Caki2 (cell line): ENCODE measurements around the gene CAVIN2. TPM values are rescaled to one million over a fixed set of nuclear protein-coding genes. Genes with fewer than 3 reads are reported as not detected.

ENCODE experiments used
- DNase-seq: peaks from one replicate; pipeline ENCODE4 v3.0.0-alpha.2; 2015; ENCODE audit warnings: low read depth
- in situ Hi-C: cut with HindIII; loops from 2 replicates; pipeline ENCODE4 v1.10.0; 2016; ENCODE audit warnings: low sequenced_read_pairs, low pct_unique_long_range_greater_than_20kb, mixed read lengths
- total RNA-seq: library from RNA; depleted of rRNA; stranded (reverse); fragments of >200 nt; shearing (Covaris generic); gene quantifications from 2 replicates; pipeline ENCODE4 v1.2.3, GENCODE V29; 2014; ENCODE audit warnings: low replicate concordance

CAVIN2 gene
- total RNA-seq, 1 experiment from 2014 or later, result 0.84 TPM

DNA sequence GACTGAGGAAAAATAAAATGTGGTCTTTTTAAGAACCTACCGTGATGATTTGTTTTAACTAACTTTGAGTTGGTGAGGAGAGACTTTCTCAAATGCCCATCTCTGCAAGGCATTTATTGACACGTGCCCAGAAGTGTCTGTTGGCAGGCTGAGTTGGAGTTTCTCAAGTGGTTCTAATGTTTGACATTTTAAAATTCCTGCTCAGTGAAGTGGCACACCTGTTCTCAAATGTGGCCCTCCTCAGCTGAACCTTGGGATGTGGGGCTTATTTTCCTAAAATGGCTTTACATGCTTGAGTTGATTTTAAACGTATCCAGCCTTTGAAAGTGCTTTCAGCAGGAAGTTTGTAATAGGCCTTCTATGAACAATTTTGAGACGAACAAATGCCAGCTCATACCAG is 876 bp upstream of the CAVIN2 start:
- in situ Hi-C loops, result no loop called here
- no peak for DNase-seq

DNA sequence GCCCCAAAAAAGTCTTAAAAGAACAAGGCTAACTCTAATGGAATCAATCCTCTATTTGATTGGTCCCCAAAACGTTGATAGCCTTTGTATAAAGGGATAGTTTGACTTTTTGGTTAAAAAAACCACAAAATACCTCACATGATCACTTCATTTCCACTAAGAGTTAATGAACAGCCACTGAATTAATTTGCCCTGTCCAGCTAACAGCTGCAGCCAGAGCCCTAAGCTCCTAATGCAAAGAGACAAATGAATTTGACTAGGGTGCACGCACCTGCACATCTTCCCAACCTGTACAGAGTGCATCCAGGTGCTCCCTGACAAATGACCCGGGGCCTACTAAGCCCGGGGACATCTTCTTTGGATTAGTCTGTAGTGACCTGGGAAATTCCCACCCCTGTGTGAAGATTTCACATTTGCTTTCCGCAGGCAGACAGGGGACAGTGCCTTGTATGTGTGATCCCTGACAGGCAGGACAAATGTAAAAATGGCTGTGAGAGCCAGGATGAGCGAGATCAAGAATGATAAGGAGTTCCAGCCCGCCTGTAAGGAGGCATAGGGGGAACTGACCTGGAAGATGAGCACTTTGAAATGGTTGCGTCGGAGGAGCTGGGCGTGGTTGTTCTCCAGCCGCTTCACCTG is 893 bp downstream of the CAVIN2 start:
- DNase-seq, result no peak
- in situ Hi-C loops, result no loop called here

DNA sequence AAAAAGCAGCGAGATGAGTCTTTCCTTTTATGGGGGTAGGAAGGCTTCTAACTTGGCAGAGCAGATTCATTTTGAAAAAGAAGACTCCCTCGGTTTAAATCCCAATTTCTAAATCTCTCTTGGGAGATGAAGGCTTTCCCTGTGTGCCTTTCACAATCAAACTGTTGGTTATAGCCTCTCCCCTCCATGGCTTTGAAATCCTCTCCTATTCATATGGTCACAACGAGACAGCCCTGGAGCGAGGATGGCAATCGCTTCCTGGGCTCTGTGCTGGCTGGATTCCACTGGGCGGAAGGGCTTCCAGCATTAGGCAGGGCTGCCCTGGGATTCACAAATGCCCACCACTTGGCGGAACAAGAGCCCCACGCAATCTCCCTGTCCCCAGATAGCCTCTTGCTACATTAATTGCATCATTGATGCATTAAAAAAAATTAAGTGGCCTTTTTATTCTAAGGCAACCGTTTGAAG is 1.6 kb downstream of the CAVIN2 start:
- no peak for DNase-seq
- in situ Hi-C loops, result no loop called here

DNA sequence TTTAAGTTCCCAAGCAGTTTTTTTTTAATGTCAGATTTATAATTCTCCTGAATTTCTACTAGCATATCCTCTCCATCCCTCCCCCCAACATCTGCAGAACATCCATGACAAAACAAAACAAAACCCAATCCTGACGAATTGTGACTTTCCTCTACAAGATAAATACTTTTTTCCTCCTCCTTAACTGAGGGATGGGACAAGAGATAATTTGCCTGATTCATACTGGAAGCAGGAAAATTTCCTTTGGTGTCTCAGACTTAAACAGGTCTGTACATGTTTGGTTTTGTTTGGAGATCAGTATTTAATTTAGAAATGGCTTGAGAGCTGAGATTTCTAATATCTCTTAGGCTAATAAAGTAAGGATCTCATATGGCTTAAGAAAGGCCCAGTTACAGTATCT is 2.2 kb downstream of the CAVIN2 start:
- DNase-seq, result no peak
- in situ Hi-C loops, result no loop called here

DNA sequence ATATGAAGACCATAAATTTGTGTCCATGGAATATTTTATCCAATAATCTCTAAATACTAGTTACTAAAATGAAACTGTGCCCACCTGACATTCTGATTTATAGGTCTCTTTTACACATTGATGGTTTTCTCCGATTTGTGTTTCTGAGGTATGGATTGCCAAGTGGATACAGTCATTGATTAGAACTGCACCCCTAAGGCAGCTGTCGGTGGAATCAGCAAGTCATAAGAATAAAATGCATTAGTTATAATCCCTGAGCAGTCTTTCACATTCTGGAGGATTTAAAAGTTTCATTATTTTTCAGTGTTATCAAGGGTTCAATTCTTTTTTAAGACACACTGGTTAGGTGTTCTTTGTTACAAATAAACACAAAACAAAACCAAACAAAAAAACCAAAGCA is 6.0 kb downstream of the CAVIN2 start:
- DNase-seq, result no peak
- in situ Hi-C loops, result no loop called here

DNA sequence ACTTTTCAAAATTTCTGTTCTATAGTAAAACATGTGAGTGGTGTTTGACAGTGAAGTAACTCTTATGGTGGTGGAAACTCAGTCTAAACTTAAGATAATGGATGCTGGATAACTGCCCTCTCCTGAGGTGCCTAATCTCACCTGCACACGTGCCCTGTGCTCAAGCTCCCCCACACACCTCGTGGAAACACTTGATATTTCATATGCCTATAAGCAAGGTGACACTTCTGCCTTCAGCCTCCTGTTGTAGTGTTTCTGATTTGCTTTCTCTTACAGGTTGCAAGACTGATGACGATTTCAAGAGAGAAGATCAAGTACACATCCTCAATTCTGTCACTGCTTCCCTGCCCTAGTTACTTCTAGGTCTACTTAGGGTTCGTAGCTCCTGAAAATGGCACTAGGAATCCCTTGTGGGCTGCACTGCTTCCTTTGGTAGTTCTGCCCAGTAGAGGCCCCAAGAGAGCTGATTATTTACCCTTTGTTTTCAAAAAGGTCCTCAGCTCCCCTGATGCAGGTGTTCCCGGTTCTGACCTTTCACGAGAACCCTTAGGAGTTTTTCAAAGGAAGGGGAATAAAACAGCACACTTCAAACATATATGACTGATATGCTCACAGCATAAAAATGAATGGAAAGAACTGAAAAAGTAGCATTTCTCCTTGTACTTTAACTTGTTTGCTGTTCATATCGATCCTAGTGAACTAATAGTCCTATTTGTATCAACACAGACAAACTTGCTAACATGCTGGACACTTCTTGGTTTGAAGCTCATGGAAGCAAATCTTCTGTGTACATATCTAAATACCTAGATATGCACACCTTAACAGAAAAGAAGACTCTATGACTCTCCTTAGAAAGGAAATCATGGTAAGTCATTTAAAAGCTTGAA is 6.7 kb downstream of the CAVIN2 start:
- in situ Hi-C loops, result no loop called here
- DNase-seq, result no peak

DNA sequence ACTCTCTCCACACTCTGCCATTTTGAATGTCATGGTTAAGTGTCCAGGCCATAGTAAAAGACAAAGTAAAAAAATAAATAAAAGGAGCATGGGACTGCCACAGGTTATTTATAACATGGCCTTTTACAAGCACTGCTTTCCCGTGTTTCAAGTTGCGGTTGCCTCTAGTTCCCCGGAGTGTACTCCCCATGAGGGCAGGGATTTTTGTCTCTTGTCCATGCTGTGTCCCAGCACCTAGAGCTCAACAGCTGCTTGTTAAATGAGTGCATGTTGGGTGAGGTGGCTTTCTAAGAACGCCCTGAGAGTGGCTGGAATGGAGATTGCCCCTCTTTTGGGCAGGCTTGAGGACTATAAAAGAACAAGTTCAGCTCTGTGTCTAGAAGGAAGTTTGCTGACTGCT is 8.4 kb downstream of the CAVIN2 start:
- in situ Hi-C loops, result no loop called here
- no peak for DNase-seq

DNA sequence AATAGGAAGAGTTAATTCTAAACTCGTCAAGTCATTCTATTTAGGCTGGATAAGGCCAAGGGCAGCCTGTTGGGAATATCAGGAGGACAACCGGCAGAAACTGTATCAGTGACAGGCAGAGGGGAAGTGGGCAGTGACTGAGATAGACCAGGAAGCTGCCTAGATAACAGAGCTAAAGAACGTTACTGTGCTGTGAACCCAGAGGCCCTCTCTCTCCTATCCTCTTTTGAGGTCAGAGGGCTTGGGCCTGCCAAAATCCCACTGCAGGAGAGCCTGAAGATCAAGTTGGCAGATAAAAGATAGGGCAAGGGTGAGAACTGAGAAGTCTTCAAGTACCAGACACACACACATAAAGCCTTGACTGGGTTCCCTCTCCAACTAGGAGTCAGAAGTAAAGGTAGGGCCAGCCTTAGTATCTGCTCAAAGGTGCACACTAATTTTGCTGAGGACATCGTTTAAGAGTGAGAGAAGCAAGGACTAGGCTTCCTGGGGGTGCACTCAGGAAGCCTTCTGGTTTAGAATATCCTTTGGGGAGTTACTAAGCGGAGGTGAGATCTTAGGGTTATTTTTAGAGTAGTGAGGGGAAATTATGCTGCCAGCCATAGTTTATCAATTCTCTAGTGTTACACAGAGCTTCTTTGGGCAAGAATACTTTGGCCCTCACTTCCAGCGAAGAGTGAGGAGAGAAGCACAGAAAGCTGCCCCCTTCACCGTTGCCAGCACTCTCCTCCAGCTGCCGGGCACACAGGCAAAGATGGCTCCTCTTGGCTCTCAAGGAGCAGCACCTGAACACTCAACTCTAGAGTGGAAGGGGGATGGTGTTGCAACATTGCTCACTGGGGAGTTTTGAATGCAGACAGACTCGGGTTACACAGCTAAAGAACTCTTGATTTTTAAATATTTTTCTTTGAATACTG is 9.8 kb downstream of the CAVIN2 start:
- no peak for DNase-seq
- in situ Hi-C loops, result no loop called here

DNA sequence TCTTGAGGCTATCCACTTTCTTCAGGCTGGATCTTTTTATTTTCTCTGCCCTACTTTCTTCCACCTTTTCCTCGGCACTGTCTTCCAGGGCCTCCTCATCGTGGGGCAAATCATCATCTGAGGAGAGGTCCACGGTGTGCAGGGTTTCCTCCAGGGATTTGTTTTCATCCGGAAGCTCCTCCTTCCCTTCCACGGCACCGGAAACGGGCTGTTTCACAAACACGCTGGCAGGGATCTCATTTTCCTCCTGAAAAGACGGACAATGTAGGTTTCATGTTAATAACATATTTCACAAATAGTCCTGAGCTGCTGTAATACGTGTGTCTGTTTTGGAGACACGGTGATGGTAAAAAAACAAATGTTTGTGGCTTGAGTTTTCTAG is 10.4 kb downstream of the CAVIN2 start:
- in situ Hi-C loops, result no loop called here
- DNase-seq, result no peak

DNA sequence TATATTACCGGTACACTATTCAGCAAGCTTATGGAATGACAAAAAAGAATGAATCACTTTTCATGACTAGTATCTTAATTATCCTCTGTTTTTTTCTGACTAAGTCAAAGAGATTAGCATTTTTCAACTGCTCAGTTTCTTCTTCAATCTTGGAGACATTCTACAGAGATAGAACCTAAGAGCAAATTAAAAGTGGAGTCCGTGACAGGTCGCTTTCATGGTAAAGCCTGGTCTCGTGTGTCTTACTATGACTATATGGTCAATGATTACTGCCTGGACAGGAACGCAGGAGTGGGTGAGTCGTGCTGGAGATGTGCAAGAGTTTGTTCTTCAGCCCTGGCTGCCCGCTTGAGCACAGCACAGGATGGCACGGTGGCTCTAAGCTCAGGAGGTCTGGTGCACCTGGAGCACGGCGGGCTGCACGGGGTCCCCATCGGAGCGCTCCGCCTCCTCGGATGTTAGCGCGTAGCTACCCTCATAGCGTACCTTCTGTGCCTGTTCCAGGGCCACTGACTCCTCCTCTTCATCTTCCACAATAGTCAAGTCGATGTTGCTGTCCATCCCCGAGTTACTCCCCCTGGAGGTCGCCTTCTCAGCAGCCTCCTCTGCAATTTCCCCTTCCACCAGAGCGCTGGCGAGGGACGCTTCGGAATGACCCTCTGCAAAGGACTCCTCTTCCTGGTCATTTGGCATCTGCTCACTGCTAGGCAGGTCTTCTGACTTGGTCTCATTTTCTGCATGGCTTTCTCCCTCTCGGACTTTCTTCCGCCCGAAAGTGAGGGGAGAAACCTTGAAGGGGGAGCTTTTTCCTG is 11.1 kb downstream of the CAVIN2 start:
- in situ Hi-C loops, result no loop called here
- peak; percentile 18 for DNase-seq

DNA sequence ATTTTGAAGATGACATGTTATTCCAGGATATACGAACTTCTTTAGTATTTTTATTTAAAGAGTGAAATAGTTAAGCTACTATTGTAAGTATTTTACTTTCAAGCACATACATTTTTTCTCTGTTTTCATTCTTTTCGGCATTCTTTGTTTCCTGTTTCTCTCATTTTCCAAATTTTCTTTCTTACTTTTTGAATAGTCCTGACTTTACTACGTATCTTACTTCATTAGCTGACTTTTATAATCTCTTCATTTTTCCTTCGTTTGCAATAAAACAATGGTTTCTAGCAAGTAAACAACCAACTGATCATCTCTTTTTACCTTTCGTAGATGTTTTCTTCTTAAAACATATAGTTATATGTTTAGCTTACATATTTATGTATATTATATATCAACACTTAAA is 11.8 kb downstream of the CAVIN2 start:
- in situ Hi-C loops, result no loop called here
- DNase-seq, result no peak

DNA sequence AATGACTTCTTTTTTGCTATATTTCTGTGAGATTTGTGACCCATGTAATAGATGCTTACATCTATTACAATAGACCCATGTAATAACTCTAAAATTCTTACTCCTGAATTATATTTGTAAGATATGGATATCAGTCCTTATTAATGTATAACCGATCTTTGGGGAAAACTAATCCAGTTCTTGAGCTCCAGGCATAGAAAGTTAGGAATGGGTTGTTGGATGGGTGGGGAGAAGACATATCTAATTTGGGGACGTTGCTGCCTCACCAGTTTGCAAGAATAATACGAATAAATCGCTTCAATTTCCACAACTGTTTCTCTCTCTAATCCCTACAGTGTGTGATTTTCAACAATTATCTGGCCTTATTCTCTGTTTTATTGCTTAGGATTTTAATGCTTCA is 13.5 kb downstream of the CAVIN2 start:
- in situ Hi-C loops, result no loop called here
- no peak for DNase-seq

DNA sequence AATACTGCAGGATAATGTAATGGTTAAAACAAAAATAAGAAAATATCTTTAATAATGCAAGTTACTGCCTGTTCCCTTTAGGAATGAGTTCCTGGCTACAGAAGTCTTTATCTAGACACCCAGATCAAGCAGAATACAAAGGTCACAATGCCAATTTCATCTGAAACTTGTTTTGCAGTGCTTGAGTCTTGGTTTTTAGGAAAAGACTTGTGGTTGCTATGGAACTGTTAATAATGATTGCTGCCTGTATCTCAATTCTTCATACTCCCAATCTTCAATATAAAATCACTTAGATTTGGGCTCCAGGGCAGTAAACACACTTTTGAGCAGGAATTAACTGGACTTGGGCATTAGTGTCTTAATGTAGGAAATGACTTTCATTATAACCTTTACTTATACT is 14.2 kb downstream of the CAVIN2 start:
- DNase-seq, result no peak
- in situ Hi-C loops, result no loop called here

DNA sequence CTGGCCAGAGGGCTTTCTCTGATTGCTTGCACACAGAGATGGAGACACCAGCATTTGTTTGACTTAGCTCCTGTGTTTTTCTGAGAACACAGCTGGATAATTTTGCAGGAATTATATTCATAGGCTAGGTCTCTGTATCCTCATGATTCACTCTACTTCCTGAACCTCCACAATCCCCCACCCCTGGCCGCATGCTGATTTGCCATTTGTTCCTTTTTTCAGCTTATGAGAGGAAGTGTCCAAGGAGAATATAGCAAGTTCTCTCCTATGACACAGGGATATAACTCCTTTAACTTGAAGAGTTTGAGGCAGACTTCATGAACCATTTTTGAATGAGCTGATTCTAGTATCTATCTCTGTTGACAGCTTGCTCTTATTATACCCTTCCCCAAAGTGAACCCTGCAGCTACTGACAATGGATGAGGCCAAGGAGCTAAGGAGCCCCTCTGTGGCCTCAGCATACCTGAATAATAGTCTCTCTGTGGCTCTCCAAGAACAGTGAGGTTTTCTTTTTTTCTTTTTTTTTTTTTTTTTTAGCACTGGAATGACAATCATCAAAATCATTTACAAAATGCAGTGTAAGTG is 15.4 kb downstream of the CAVIN2 start:
- DNase-seq, result no peak
- in situ Hi-C loops, result no loop called here

DNA sequence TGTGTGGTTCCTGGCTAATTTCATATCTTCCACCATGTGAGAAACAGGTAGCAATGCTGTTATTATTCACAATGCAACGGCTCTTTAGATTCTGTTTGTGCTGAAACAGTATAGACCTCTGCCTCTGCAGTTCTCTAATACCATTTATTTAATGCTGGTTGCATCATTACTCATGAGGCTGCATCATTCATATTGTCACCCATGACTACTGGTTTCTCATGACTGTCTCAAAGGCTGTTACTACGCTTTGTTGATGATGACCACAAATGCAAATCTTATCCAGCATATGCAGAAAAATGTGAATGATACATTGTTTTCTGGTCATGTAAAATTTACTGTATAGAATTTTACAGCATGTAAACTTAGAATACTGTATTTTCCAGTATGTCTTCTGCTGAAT is 22.5 kb downstream of the CAVIN2 start:
- in situ Hi-C loops, result loop anchor here (25.0 kb wide), 1 partner anchor 338 kb away; no protein-coding TSS in a partner anchor
- no peak for DNase-seq

DNA sequence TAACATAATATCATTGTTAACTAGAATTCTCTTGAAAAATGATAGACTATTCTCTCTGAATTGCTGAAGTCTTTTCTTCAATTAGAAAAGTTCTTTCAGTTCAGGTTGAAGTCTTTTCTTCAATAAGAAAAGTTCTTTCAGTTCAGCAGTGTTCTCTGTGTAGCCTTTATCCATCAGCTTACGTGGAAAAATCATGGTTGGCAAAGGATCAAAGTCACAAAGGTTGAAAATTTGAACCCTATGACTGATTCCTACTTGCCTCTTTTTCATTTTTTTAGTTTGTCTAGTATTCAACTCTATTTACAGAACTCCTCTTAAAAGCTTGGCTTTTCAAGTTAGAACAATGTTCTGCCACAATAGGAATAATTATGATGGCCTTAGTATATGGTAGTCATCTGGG is 25.8 kb downstream of the CAVIN2 start:
- no peak for DNase-seq
- in situ Hi-C loops, result loop anchor here (25.0 kb wide), 1 partner anchor 341 kb away; no protein-coding TSS in a partner anchor

DNA sequence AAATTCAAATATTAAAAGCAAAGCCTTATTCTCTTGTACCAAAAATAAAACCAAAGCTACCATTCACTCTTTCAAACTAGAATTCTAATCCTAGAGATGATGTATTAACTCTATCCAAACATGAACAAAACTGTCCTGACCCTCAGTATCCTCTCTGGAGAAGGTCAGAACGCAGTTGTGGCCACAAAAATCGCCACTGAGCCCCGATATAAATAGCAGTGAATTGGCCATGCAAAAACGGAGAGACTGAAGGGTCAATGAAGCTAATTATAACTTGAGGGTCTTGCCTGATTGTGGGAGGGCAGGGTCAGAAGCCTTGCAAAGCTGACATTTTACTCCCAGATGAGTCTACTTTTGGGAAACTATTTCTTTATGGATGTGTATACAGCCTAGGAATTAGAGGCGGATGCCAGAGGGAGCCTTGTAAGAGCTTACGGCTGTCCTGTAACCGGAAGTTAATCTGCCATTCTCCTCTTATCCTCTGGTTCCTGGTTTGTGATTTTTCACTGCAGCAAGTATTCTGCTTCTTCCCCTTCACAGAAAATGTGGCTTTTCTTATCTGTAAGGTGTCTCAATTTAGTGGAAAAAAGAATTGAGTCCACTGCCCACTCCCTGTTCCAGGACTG is 28.1 kb downstream of the CAVIN2 start:
- DNase-seq, result no peak
- in situ Hi-C loops, result loop anchor here (25.0 kb wide), 1 partner anchor 343 kb away; no protein-coding TSS in a partner anchor
